ENCODE results near the gene E2F8.

Gene E2F8

DNA sequence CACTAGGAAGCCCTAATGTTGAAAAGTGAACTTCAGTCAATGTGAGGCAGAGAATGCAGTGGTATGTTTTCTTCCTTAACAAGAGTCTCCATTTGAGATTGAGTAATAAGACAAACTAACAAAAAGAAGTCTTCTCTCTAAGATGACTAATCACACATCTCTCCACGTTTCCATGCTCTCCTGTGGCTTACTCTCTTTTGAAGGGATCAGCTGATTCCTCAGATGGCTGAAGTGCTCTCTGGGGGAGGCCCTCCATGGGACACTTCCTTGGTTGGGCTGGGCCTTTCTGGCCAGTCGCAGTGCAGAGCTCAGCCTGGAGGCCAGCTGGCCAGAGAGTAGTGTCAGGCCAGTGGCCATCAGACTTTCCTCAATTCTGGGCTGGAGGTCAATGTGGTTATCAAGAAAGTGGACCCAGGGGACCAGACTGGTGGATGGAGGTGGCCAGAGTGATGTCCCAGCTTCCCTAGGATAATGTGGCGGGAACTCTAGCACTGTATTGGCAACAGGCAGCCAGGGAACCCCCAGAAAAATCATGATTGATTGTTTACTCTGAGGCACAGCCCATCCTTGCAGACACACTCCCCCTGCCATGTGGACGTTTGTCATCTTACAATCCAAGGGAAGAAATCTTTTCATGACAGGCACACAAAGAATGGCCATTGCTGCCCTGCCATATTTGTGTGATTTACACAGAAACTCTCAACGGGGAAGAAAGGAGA, 53.5 kb downstream of the E2F8 start:
- DNase-seq (ENCODE audit: low spot score), result no peak
- Histone ChIP-seq H3K27ac (no peak overlapping the region), H3K4me3 (no peak overlapping the region)
- TF ChIP-seq, protein P1, sequence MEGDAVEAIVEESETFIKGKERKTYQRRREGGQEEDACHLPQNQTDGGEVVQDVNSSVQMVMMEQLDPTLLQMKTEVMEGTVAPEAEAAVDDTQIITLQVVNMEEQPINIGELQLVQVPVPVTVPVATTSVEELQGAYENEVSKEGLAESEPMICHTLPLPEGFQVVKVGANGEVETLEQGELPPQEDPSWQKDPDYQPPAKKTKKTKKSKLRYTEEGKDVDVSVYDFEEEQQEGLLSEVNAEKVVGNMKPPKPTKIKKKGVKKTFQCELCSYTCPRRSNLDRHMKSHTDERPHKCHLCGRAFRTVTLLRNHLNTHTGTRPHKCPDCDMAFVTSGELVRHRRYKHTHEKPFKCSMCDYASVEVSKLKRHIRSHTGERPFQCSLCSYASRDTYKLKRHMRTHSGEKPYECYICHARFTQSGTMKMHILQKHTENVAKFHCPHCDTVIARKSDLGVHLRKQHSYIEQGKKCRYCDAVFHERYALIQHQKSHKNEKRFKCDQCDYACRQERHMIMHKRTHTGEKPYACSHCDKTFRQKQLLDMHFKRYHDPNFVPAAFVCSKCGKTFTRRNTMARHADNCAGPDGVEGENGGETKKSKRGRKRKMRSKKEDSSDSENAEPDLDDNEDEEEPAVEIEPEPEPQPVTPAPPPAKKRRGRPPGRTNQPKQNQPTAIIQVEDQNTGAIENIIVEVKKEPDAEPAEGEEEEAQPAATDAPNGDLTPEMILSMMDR (IDR thresholded peaks at IDR 0.05), result no peak

DNA sequence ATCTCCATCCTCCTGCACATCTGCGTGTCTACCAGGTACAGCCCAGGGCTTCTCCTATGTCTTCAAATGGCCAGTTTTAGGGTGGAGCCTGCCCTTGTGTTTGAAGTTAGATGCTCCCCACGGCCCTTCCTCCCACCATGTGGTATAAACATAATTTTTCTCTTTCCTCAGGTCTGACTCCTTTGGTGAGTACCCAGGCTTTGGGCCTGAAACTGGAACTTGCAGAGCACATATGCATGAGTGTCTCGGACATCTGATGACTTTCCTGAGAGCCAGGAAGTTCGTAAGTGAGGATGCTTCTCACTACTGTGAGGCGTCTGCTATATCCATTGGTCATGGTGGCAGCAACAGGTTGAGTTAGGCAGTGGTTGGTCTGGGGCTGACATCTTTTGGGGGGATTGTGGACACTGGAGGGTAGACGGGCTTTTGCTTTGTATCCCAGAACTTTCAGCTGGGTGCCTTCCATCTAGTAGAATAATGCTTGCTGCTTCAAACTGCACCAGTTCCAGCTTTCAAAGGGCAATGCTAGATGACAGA, 55.2 kb downstream of the E2F8 start:
- no peak for DNase-seq (ENCODE audit: low spot score)
- TF ChIP-seq, protein P1 (IDR thresholded peaks at IDR 0.05), result no peak

GRCh38 chr11:19185036-19185435, 55.7 kb downstream of the E2F8 start:
- DNase-seq (ENCODE audit: low spot score), result no peak
- Histone ChIP-seq H3K27ac (no peak overlapping the region), H3K4me3 (no peak overlapping the region)
- TF ChIP-seq, protein P1 (IDR thresholded peaks at IDR 0.05), result no peak

More for the DNA sequence above, 55.2 kb downstream of the E2F8 start:
- Histone ChIP-seq H3K27ac (no peak overlapping the region), H3K4me3 (no peak overlapping the region)

DNA sequence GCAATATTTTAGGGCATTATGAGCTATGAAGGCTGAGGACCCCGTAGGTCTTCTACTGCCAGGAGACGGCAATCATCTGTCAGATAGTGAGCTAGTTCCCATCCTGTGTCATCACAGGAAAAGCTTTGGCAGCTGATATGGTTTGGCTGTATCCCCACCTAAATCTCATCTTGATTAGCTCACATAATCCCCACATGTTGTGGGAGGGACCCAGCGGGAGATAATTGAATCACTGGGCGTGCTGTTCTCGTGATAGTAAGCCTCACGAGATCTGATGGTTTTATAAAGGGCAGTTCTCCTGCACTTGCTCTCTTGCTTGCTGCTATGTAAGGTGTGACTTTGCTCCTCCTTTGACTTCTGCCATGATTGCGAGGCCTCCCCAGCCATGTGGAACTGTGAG, 57.1 kb downstream of the E2F8 start:
- no peak overlapping the region for H3K27ac ChIP-seq
- DNase-seq (ENCODE audit: low spot score), result no peak
- TF ChIP-seq, protein P1 (IDR thresholded peaks at IDR 0.05), result no peak
- H3K4me3 ChIP-seq, result no peak overlapping the region

GRCh38 chr11:19181531-19182261, 59.0 kb downstream of the E2F8 start:
- no peak for DNase-seq (ENCODE audit: low spot score)
- Histone ChIP-seq H3K27ac (no peak overlapping the region), H3K4me3 (no peak overlapping the region)
- TF ChIP-seq, protein P1 (IDR thresholded peaks at IDR 0.05), result no peak

DNA sequence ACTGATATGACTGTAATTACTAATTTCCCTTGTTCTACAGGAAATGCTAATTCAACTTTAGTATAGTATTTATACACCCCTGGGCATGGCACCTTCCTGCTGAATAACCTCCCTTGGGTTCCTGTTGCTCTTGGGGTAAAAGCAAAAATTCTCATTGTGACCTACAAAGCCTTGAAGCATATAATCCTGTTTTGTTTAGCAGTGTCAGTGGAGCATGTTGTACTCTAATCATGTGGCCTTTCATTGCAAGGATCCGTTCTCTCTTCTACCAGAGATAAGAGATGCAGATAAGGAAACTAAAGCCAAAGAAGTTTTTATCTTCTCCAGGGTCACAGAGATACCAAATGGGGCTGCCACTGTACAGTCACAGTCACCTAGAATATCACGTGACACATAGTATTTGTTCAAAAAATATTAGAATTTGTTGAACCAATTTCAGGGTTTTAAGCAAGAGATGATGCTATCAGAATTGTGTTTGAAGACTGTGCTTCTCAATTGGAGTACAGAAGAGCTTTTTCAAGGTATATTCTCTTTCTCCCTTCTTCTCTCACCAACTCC, 64.0 kb downstream of the E2F8 start:
- no peak overlapping the region for H3K4me3 ChIP-seq
- TF ChIP-seq, protein P1 (IDR thresholded peaks at IDR 0.05), result no peak
- DNase-seq (ENCODE audit: low spot score), result no peak
- H3K27ac ChIP-seq, result no peak overlapping the region
